Kasumi-1 (cell line): ENCODE data around the gene TSGA10.
"Not testable (repeated sequence)": the region's sequence is repeated elsewhere in the genome, so short reads cannot be mapped to it uniquely, and the experiment has no call there.

ENCODE experiments used
- DNase-seq, 2 experiments: peaks; one replicate each; lab custom pipeline; 2025; lab: John Stamatoyannopoulos, UW

Gene TSGA10

GRCh38 chr2:99153921-99154604 is 679 bp downstream of the TSGA10 start:
- no peak for DNase-seq

DNA sequence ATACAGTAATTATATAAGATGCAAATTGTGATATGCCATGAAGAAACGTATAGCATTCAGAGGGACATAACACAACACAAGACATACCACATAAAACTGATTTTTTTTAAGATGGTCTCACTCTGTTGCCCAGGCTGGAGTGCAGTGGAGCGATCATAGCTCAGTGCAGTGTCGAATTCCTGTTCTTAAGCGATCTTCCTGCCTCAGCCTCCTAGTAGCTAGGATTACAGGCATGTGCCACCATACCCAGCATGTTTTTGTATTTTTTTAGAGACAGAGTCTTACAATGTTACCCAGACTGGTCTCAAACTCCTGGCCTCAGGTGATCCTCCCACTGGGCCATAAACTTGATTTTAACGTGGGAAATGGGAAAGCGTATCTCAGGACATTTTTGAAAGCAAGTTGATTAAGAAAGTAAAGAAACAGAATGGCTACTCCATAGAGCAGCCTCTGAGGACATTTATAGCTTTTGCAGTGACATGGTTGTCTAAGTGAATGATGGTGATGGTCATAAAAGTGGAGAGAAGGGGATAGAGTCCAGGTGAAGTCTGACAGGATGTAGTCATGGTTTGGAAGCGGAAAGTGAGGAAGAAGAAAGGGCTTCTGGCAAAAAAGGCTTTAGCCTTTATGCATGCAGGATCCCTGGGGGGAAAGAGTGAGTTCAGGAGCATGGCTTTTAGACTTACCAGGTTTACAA is 2.4 kb downstream of the TSGA10 start:
- no peak for DNase-seq

DNA sequence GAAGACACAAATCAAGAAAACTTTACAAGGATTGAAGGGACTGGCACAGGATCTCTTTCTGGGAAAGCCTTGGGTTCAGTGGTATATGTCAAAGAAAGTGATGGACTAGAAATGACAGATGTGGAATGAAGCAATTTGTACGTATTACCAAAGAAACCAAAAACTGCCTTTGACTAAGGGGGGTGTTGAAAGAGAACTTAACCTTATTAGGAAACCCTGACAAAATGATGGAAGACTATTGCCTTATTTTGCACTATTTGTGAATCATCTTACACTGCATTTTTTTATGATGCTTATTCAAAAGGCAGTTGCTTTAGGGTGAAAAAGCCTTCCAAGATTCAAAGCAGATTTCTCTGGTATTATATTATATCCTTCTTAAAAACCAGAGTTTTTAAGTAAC is 4.0 kb downstream of the TSGA10 start:
- no peak for DNase-seq

DNA sequence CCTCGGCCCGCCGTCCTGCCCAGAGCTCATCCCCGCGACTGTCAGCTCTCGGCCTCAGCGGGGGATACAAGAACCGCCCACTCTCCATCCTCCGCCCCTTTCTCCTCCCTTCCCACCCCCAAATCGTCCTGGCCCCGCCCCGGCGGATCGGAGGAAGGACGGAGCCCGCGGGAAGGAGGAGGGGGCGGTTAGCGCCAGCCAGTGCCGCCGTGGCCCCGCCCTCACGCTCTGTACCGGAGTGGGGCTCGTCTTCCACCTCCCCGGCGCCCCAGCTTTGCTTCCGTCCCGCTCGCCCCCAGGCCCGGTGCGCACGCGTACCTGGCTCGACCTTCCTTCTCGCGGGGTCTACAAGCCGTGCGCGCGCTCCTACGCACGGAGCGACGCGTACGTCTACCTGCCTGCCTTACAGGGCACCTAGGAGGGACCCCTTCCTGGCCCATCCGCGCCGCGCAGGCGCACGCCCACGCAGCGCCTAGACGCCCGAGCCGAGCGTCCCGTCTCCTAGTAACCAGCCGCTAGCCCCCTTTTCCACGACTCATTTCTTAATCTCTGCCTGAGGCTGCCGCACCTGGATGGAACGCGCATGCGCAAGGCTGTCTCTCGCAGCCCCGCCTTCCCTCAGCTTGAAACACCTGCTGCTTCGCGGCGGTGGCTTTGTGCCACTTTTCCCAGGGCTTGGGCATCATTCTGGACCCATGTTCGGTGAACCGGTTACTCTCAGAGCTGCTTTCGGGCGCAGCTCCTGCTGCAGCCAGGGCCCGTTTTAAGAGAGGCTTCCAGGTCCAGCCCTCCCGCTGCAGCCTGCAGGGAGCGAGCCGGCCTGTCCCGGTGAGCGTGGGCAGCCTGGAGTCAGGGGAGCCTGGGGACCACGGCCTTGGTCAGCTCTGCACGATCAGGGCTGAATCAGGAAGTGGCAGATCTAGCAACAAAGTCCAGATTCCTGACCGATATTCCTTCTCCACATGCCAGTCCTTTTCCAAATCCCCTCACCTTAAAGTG is 13.3 kb downstream of the TSGA10 start, which contains the start of gene C2orf15:
TSS of gene C2orf15 (plus strand) at position 598 of the 999 bp plus-strand sequence. CDS start 8,852 bp downstream, outside the sequence.
- DNase-seq: peak; percentile 92

- DNase-seq: no peak
Observed at GRCh38 chr2:99140860-99141109, 14.0 kb downstream of the TSGA10 start.

- DNase-seq: peak in 1 of 2 experiments; percentile 23
Observed at GRCh38 chr2:99140056-99140859, 14.5 kb downstream of the TSGA10 start.

DNA sequence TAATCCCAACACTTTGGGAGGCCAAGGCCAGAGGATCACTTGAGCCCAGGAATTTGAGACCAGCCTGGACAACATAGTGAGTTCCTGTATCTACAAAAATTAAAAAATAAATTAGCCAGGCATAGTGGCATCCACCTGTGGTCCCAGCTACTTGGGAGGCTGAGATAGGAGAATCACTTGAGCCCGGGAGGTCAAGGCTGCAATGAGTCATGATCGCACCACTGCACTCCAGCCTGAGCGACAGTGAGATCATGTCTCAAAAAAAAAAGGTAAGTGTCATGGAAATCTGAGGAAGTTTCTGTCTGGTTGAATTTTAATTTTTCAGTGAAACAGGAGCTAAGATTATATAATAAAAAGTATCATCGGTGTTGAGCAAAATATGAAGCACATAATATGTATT is 15.7 kb downstream of the TSGA10 start:
- DNase-seq: no peak

DNA sequence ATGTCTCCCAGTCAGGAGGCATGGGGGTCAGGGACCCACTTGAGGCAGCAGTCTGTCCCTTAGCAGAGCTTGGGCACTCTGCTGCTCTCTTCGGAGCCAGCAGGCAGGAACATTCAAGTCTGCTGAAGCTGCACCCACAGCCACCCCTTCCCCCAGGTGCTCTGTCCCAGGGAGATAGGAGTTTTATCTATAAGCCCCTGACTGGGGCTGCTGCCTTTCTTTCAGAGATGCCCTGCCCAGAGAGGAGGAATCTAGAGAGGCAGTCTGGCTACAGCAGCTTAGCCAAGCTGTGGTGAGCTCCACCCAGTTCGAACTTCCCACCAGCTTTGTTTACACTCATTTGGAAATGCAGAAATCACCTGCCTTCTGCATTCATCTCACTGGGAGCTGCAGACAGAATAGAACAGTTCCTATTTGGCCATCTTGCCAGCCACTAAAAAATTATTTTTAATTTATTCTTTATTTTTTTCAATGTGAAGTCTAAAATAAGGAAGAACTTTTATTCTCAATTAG is 19.6 kb downstream of the TSGA10 start:
- not testable (repeated sequence) for DNase-seq

DNA sequence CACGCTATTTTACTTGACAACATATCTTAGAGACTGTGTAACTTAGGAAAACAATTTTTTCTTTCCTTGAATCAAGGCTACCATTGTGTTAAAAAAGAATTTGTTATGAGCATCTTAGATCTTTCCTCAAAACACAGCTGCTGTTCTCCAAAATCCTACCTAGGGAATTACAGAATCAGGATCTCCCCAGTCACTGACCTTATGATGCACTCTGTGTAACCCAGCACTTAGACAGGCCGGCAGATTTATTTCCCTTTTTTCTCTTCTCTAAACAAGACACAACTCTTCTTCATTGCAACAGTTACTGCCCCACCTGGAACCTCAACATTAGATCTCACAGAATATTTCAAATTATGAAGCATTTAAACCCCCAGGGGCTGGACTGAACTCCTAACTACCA is 26.8 kb downstream of the TSGA10 start:
- DNase-seq: no peak

DNA sequence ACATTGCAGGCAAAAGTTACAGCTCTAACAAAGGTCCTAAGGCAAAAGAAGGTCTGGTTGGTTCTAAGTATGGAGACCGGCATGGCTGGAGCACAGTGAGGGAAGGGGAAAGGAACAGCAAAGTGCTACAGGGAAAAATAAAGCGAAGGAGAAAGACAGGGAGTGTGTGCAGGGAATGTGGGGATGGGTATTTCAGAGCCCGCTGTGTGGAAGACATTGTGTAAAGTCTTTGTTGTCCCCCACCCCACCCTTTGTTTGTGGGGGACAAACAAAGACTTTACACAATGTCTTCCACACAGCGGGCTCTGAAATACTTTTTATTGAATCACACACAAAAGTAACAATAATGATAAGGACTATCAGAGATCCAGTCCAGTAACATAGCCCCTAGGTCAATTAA is 42.1 kb downstream of the TSGA10 start:
- DNase-seq: no peak

DNA sequence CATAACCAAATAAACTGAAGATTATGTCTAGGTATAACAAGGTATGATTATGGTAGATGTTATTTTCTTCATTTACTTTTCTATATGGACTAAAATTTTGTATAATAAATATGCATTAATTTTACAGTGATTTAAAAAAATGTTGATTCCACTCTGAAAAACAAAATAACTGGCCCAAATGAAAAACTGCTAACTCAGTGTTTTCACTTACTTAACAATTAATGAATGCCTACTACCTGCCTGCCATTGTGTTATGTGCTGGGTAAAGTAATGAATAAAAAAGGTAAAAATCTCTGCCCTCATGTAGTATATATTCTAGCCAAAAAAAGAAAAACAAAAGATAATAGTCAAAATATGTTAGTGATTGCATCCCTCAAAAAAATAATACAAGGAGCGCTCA is 42.8 kb downstream of the TSGA10 start:
- DNase-seq: no peak

GRCh38 chr2:99111236-99111635 is 43.5 kb downstream of the TSGA10 start:
- no peak for DNase-seq

DNA sequence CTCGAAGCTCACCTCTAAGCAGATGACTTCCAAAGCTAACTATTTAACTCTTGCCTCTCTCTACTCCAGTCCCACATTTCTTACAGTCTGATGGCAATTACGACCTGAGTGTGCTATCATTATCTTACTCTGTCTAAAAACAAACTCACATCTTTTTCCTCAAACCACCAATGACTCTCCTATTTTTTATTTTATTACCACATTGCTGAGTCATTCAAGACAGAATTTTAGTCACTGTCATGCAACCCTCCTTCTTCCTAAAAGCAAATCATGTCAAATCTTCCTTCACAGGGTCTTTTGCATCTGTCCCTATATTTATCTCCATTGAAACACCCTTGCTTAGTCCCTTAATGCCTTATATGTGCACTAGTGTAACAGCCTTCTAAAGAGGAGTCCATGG is 47.8 kb downstream of the TSGA10 start:
- no peak for DNase-seq

GRCh38 chr2:99104006-99104405 is 50.7 kb downstream of the TSGA10 start:
- DNase-seq: no peak

GRCh38 chr2:99101697-99102096 is 53.0 kb downstream of the TSGA10 start:
- DNase-seq: peak; percentile 74 to 80

- DNase-seq: no peak
Observed at GRCh38 chr2:99096728-99097127, 58.0 kb downstream of the TSGA10 start.

DNA sequence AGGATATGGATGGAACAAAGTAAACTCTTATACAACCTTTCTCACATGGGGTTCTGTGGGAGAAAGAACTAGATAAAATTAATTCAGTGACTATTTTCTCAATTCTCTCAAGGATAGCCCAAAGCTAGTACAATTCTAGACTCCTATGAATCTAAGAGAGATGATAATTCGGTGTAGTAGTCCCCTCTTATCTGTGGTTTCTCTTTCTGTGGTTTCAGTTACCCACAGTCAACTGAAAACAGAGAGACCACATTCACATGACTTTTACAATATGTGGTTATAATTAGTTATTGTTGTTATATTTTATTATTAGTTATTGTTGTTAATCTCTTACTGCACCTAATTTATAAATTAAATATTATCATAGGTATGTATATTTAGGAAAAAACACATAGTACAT is 66.7 kb downstream of the TSGA10 start:
- no peak for DNase-seq

- no peak for DNase-seq
Observed at GRCh38 chr2:99086385-99086784, 68.4 kb downstream of the TSGA10 start.

DNA sequence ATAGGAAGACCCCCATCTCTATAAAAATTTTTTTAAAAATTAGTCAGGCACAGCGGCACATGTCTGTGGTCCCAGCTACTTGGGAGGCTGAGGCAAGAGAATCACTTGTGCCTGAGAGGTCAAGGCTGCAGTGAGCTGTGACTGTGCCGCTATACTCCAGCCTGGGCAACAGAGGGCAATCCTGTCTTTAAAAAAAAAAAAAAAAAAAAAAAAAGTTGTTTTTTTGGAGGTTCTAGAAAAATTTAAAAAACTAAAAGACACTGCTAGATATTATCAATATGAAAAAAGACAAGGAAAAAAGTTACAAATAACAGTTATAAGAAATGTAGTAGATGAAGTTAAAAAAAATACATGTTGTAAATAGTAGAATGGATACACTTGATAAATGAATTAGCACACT is 69.3 kb downstream of the TSGA10 start:
- DNase-seq: peak; percentile 23 to 32

DNA sequence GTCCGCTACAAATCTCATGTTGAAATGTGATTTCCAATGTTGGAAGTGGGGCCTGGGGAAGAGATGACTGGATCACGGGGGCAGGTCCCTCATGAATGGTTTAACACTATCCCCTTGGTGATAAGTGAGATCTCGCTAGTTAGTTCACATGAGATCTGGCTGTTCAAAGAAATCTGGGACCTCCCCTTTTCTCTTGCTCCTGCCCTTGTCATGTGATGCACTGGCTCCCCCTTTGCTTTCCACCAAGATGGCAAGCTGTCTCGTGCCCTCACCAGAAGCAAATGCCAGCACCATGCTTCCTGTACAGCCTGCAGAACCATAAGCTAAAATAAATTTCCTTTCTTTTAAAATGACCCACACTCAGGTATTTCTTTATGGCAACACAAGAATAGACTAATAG is 70.5 kb downstream of the TSGA10 start:
- DNase-seq: no peak

- DNase-seq: no peak
Observed at GRCh38 chr2:99081891-99082290, 72.9 kb downstream of the TSGA10 start.

- no peak for DNase-seq
Observed at GRCh38 chr2:99079226-99079625, 75.5 kb downstream of the TSGA10 start.
